KOPT-K1 (cell line): ENCODE measurements around the gene ZBTB5.

Experiments
- H3K27ac ChIP-seq: fragments of 200-600 bp; sonication (generic); 2 replicates; pipeline ENCODE4 v1.5.1; 2016; ENCODE audit warnings: antibody characterized with exemption, mild to moderate bottlenecking, low read depth, low read length; ENCODE audit not compliant: poor library complexity, severe bottlenecking
- H3K36me3 ChIP-seq: fragments of 200-600 bp; sonication (generic); 2 replicates; pipeline ENCODE4 v1.5.1; 2017; ENCODE audit warnings: antibody characterized with exemption, mild to moderate bottlenecking, low read length, moderate library complexity; ENCODE audit not compliant: insufficient read depth
- H3K9me3 ChIP-seq: fragments of 200-600 bp; sonication (generic); 2 replicates; pipeline ENCODE4 v1.5.1; 2017; ENCODE audit warnings: antibody characterized with exemption, low read length, mild to moderate bottlenecking; ENCODE audit not compliant: insufficient read depth, poor library complexity, severe bottlenecking

The ZBTB5 gene

GRCh38 chr9:37395663-37396062 lies 69.6 kb downstream of the ZBTB5 start:
- no peaks in the 10 kb centered on the region for H3K9me3 ChIP-seq
- no peaks in the 10 kb centered on the region for H3K36me3 ChIP-seq
- H3K27ac ChIP-seq = no peak overlapping the region

GRCh38 chr9:37395229-37395628 lies 70.0 kb downstream of the ZBTB5 start:
- H3K36me3 ChIP-seq = no peaks in the 10 kb centered on the region
- H3K27ac ChIP-seq = no peak overlapping the region

GRCh38 chr9:37392272-37392671 lies 73.0 kb downstream of the ZBTB5 start:
- Histone ChIP-seq H3K27ac (no peak overlapping the region), H3K36me3 (no peaks in the 10 kb centered on the region), H3K9me3 (no peaks in the 10 kb centered on the region)

More at GRCh38 chr9:37395229-37395628, 70.0 kb downstream of the ZBTB5 start:
- H3K9me3 ChIP-seq = no peaks in the 10 kb centered on the region

- H3K9me3 ChIP-seq = no peaks in the 10 kb centered on the region
These were observed 74.5 kb downstream of the ZBTB5 start for GRCh38 chr9:37390759-37391158.

More at GRCh38 chr9:37390759-37391158, 74.5 kb downstream of the ZBTB5 start:
- no peaks in the 10 kb centered on the region for H3K36me3 ChIP-seq
- H3K27ac ChIP-seq = no peak overlapping the region
